NCI-H128 (cell line): ENCODE data around the gene PFAS.
A peak's percentile ranks its signal among the peaks of the same experiment; 100 is the strongest.

ENCODE experiments used
- DNase-seq: peaks from one replicate; lab custom pipeline; 2025; ENCODE audit not compliant: unreplicated experiment; lab: John Stamatoyannopoulos, UW

PFAS gene

DNA sequence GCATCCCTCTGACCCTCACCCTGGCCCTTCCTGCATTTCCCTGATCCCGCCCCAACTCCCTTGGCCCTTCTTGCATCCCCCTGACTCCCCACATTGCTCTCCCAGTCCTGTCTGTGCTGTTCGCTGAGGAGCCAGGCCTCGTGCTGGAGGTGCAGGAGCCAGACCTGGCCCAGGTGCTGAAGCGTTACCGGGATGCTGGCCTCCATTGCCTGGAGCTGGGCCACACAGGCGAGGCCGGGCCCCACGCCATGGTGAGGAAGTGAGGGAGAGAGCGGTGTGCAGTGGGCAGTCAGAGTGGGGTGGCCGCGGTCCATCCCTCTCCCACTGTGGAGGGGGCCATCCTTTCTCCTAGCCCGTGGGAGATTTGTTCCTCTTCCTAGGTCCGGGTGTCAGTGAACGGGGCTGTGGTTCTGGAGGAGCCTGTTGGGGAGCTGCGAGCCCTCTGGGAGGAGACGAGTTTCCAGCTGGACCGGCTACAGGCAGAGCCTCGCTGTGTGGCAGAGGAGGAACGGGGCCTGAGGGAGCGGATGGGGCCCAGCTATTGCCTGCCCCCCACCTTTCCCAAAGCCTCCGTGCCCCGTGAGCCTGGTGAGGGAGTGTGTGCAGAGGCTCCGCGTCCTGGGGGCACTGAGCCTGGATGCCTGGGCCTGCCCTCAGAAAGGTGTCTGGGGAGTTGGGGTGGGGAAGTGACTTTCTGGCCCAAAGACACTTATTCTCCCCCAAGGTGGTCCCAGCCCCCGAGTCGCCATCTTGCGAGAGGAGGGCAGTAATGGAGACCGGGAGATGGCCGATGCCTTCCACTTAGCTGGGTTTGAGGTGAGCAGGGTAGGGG, 17.8 kb downstream of the PFAS start:
- DNase-seq, result no peak

DNA sequence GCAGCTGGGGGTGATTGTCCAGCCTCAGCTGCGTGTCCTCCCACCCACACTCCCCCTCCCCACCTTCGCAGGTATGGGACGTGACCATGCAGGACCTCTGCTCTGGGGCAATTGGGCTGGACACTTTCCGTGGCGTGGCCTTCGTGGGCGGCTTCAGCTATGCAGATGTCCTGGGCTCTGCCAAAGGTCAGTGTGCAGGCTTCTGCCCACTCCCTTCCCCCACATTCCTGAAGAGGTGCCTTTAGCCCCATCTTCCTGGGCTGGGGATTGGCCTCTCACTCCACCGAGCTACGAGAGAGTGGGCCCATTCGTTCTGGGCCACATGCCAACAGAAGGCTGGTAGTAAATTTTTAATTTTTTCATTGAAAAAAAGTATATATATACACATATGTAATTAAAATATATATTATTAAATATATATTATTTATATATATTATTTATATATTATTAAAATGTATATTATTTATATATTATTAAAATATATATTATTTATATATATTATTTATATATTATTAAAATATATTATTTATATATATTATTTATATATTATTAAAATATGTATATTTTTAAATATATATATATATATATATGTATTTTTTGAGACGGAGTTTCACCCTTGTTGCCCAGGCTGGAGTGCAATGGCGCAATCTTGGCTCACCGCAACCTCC, 18.5 kb downstream of the PFAS start:
- DNase-seq, result no peak

- DNase-seq, result no peak
Observed at GRCh38 chr17:8268550-8269298, 19.6 kb downstream of the PFAS start.

- DNase-seq, result no peak
Observed at GRCh38 chr17:8272421-8272820, 23.3 kb downstream of the PFAS start.

- no peak for DNase-seq
Observed at GRCh38 chr17:8273884-8274444, 24.9 kb downstream of the PFAS start.

- DNase-seq, result no peak
Observed at GRCh38 chr17:8274816-8275215, 25.7 kb downstream of the PFAS start.

- DNase-seq, result no peak
Observed at GRCh38 chr17:8275421-8276290, 26.6 kb downstream of the PFAS start.

DNA sequence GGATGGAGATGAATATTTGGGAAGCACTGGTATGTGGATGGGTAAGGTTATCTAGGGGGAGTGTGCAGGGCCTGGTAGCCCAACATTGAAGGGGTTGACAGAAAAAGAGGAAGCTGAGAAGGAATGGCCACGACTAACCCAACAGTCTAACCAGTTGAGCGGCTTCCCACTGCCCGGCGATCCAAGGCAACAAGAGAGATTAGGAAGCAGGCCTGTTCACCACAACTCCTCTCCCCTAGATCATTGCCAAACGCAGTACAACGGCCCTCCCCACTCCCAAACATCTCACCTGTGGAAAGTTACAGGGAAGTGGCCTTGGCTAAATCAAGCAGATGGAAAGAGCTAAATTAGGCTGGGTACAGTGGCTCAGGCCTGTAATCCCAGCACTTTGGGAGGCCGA, 28.2 kb downstream of the PFAS start:
- DNase-seq, result no peak

- DNase-seq, result no peak
Observed at GRCh38 chr17:8282345-8282744, 33.3 kb downstream of the PFAS start.

- DNase-seq, result no peak
Observed at GRCh38 chr17:8283356-8283755, 34.3 kb downstream of the PFAS start.

DNA sequence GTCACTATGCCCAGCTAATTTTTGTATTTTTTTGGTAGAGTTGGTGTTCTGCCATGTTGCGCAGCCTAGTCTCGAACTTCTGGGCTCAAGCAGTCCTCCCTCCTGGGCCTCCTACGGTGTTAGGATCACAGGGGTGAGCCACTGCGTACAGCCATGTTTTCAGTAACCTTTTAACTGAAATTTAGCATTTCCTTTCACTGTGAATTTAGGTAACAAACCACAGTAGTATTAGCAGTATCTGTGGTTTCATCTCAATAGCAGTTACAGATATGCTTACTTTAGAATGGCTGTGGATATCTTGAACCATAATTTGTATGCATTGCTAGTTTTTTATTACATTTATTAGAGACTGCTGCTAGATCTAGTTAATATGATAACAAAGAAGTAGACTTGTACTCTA, 35.0 kb downstream of the PFAS start:
- DNase-seq, result no peak

GRCh38 chr17:8285270-8286181, 36.4 kb downstream of the PFAS start:
- no peak for DNase-seq

- no peak for DNase-seq
Observed at GRCh38 chr17:8287651-8288335, 38.7 kb downstream of the PFAS start.

DNA sequence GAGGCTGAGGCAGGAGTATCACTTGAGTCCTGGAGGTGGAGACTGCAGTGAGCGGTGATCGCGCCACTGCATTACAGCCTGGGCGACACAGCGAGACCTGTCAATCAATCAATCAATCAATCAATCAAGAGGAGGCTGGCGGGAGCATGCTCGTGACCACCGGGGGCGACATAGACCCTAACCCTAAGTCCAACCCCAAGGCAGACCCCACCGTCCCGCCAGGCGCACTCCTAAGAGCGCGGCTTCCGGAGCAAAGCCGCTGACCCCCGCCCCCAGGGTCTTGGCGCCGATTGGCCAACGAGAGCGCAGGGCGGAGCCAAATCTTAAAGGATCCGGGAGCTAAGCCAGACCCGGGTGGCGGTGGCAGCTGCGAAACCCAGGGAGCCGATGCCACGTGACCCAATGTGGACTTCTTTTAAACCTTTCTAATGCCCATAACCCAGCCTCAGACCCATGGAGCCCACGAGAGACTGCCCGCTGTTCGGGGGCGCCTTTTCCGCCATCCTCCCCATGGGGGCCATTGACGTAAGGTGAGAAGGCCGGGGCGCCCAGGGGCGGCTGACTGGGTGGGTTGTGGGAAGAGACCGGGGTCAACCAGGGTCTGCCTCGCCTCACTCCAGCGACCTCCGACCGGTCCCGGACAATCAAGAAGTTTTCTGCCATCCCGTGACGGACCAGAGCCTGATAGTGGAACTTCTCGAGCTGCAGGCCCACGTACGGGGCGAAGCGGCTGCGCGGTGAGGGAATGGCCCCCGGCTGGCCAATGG, 39.4 kb downstream of the PFAS start, which contains the start of gene RANGRF:
Gene RANGRF (plus strand): TSS at position 335 of the 767 bp plus-strand sequence. CDS start 119 bp downstream, at position 454.
- DNase-seq, result peak; percentile 45

- DNase-seq, result no peak
Observed at GRCh38 chr17:8289103-8289397, 40.0 kb downstream of the PFAS start.

DNA sequence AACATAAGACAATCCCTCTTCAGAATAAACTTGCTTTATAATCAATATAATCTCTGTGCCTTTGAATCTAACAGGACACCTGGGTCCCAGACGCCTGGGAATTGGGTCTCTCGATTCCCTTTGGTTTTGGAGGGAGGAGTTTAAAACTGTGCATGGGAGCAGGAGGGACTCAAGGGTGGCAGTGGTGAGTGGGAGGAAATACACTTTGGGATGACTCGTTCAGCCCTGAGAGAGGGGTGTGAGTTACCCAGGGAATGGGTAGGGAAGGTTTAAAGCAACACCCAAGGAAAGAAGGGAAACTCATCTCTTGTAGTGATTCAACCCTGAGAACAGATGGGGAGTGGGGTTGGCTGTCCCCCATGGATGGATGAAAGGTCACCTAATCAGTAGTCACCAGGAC, 41.0 kb downstream of the PFAS start:
- DNase-seq, result no peak

DNA sequence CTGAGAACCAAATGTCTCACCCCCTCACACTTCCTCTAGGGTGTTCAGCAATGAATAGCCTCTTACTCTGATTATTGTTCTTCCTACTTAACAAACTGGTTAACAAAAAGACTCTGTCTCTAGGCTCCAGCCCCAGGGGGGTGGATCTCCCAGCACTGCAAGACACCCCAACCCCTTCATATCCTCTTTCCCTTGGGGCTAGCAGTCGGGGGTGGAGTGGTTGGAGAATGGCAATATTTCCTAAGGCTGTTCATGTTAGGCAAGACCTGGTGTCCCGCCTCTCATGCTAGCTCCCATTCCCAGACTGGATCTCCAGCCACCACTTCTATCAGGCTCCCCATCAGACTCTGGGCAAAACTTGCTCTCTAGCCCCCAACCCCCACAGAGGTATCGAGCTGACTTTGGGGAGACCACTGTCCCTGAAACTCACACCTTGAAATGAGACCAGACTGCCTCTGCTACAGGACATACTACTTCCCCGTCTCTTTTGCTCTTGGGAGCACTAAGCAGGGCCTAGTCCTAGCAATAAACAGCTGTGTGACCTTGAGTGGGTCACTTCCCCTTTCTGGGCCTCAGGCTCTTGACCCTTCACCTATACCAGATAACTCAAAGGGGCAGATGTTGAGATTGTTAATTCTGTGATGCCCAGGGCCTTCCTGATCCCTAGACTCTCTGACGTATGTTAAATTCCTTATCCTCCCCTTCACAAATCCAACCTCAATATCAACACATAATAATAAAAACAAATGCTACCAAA, 43.7 kb downstream of the PFAS start:
- DNase-seq, result no peak

GRCh38 chr17:8294361-8294760, 45.3 kb downstream of the PFAS start:
- no peak for DNase-seq
